Cardiac fibroblast (primary cell): ENCODE results near the gene PIP4K2A.

ENCODE experiments used
- DNase-seq, 2 donors: peaks; one replicate each; pipeline versions ENCODE4 v3.0.0 to v3.0.0-alpha.2; 2010; ENCODE audit warnings: low read depth in 2 of 2
- H3K4me3 ChIP-seq, 2 donors: replicated peaks in 1 of 2; 1 replicate in 1 of 2; 2 replicates in 1 of 2; pipeline ENCODE4 v1.5.1; 2011; ENCODE audit warnings: low read depth in 2 of 2, low read length in 2 of 2, mild to moderate bottlenecking in 2 of 2, moderate library complexity in 1 of 2
- CTCF ChIP-seq: IDR thresholded peaks from one replicate; pipeline ENCODE4 v1.5.1; 2011; ENCODE audit warnings: low read depth, mild to moderate bottlenecking, low read length, inconsistent platforms

PIP4K2A gene

GRCh38 chr10:22491480-22491879 is 222.9 kb downstream of the PIP4K2A start:
- no peak for DNase-seq
- TF ChIP-seq CTCF, result no peak
- H3K4me3 ChIP-seq, result no peak overlapping the region

- no peak overlapping the region for H3K4me3 ChIP-seq
- DNase-seq, result no peak
- TF ChIP-seq CTCF, result no peak
Measured at GRCh38 chr10:22489975-22490374, 224.4 kb downstream of the PIP4K2A start.

- H3K4me3 ChIP-seq, result no peak overlapping the region
- DNase-seq, result peak in 1 of 2 donors; percentile 53
- TF ChIP-seq CTCF, result no peak
Measured at GRCh38 chr10:22489467-22489866, 224.9 kb downstream of the PIP4K2A start.

GRCh38 chr10:22486431-22486830 is 227.9 kb downstream of the PIP4K2A start:
- no peak for DNase-seq
- no peak for TF ChIP-seq CTCF
- no peak overlapping the region for H3K4me3 ChIP-seq
